Ramos (cell line): ENCODE data around the gene USP14.
"Not testable (repeated sequence)": the region's sequence is repeated elsewhere in the genome, so short reads cannot be mapped to it uniquely, and the experiment has no call there.

Experiments used
- in situ Hi-C: fragments of 300-500 bp; cut with MboI; formaldehyde crosslinking; loops from one replicate; pipeline ENCODE4 v1.14.3; 2022; ENCODE audit warnings: low sequenced_read_pairs; ENCODE audit not compliant: unreplicated experiment

Gene USP14

GRCh38 chr18:158128-159036 is at the start of gene USP14:
TSS of gene USP14 (plus strand) at chr18:158557. CDS start at chr18:158699, 142 bp downstream.
- in situ Hi-C loops: no loop called here

- in situ Hi-C loops: not testable (repeated sequence)
These were observed 49.7 kb upstream of the USP14 start for GRCh38 chr18:108665-109063.

GRCh38 chr18:109130-109921 is 49.0 kb upstream of the USP14 start:
- in situ Hi-C loops: not testable (repeated sequence)

- in situ Hi-C loops: not testable (repeated sequence)
These were observed 48.5 kb upstream of the USP14 start for GRCh38 chr18:109922-110261.

GRCh38 chr18:110351-111201 is 47.8 kb upstream of the USP14 start:
- in situ Hi-C loops: not testable (repeated sequence)

- in situ Hi-C loops: no loop called here
These were observed 46.9 kb upstream of the USP14 start for GRCh38 chr18:111306-112014.

GRCh38 chr18:112015-112733 is 46.2 kb upstream of the USP14 start:
- in situ Hi-C loops: not testable (repeated sequence)

- in situ Hi-C loops: not testable (repeated sequence)
These were observed 37.7 kb upstream of the USP14 start for GRCh38 chr18:120539-121260.

- in situ Hi-C loops: no loop called here
These were observed 23.3 kb upstream of the USP14 start for GRCh38 chr18:135045-135444.

- in situ Hi-C loops: no loop called here
These were observed 21.9 kb upstream of the USP14 start for GRCh38 chr18:136433-136832.

- in situ Hi-C loops: no loop called here
These were observed 21.0 kb upstream of the USP14 start for GRCh38 chr18:137327-137726.

- in situ Hi-C loops: no loop called here
These were observed 17.6 kb upstream of the USP14 start for GRCh38 chr18:140670-141266.

- in situ Hi-C loops: not testable (repeated sequence)
These were observed 15.6 kb upstream of the USP14 start for GRCh38 chr18:142624-143296.

- in situ Hi-C loops: no loop called here
These were observed 9.5 kb upstream of the USP14 start for GRCh38 chr18:148841-149240.

- in situ Hi-C loops: no loop called here
These were observed 4.2 kb upstream of the USP14 start for GRCh38 chr18:154151-154550.

GRCh38 chr18:155688-156087 is 2.7 kb upstream of the USP14 start:
- in situ Hi-C loops: no loop called here

- in situ Hi-C loops: no loop called here
These were observed 1.7 kb upstream of the USP14 start for GRCh38 chr18:156514-157230.
